H1 (cell line): Measurements from ENCODE around the gene FSD1. TPM values are rescaled to one million over a fixed set of nuclear protein-coding genes. Genes with fewer than 3 reads are reported as not detected.

ENCODE experiments used
- CTCF ChIA-PET: fragments of 300-600 bp; sonication (Branson Sonifier 250); formaldehyde crosslinking; loops from one replicate; lab custom pipeline; 2021; ENCODE audit not compliant: partially characterized antibody; lab: Charles Lee
- POLR2A ChIA-PET: fragments of 300-600 bp; sonication (Branson Sonifier 250); formaldehyde crosslinking; loops from one replicate; lab custom pipeline; 2021; ENCODE audit warnings: inconsistent platforms; ENCODE audit not compliant: partially characterized antibody; lab: Charles Lee
- DNase-seq, 2 experiments: peaks; one replicate each; pipeline versions ENCODE4 v3.0.0 to v3.0.0-alpha.2; 2010 to 2022; ENCODE audit warnings: low spot score in 2 of 2, low read depth in 1 of 2, mixed read lengths in 1 of 2
- FAIRE-seq: peaks from 2 replicates; lab custom pipeline; 2011; peaks lifted over from hg19 to GRCh38; lab: Jason Lieb, UNC
- H2AFZ ChIP-seq: 2 replicates; pipeline ENCODE4 v1.8.1; 2012; ENCODE audit warnings: low read length, inconsistent platforms
- H2AK5ac ChIP-seq: 2 replicates; pipeline ENCODE4 v1.6.1; 2013; ENCODE audit warnings: low read depth, low read length
- H2BK120ac ChIP-seq: replicated peaks from 2 replicates; pipeline ENCODE3; 2013; ENCODE audit warnings: low read depth, low read length, inconsistent platforms
- H2BK12ac ChIP-seq: 2 replicates; pipeline ENCODE4 v1.6.1; 2013; ENCODE audit warnings: low read depth, low read length
- H2BK15ac ChIP-seq: 2 replicates; pipeline ENCODE4 v1.6.1; 2013; ENCODE audit warnings: low read length
- H2BK20ac ChIP-seq: 2 replicates; pipeline ENCODE4 v1.6.1; 2013; ENCODE audit warnings: low read length
- H2BK5ac ChIP-seq: 2 replicates; pipeline ENCODE4 v1.6.1; 2013; ENCODE audit warnings: low read depth, low read length
- H3K14ac ChIP-seq: 2 replicates; pipeline ENCODE4 v1.6.1; 2013; ENCODE audit warnings: inconsistent platforms; ENCODE audit not compliant: insufficient read length
- H3K18ac ChIP-seq: 2 replicates; pipeline ENCODE4 v1.6.1; 2013; ENCODE audit warnings: low read length; ENCODE audit errors: extremely low read depth
- H3K23ac ChIP-seq: 2 replicates; pipeline ENCODE4 v1.6.1; 2013; ENCODE audit warnings: inconsistent platforms; ENCODE audit not compliant: insufficient read length
- H3K23me2 ChIP-seq: 2 replicates; pipeline ENCODE4 v1.6.1; 2013; ENCODE audit warnings: low read depth, low read length
- H3K27ac ChIP-seq: 2 replicates; pipeline ENCODE4 v1.6.1; 2011; ENCODE audit warnings: low read depth, low read length, inconsistent platforms
- H3K27me3 ChIP-seq, 4 experiments: replicated peaks in 1 of 4; 1 replicate in 1 of 4; 2 replicates in 3 of 4; pipeline versions ENCODE4 v1.6.1 to v1.8.1; 2011 to 2013; ENCODE audit warnings: low read length in 3 of 4, mild to moderate bottlenecking in 3 of 4, inconsistent platforms in 2 of 4, mixed read lengths in 2 of 4, moderate library complexity in 1 of 4; ENCODE audit not compliant: control insufficient read depth in 3 of 4, insufficient read depth in 3 of 4; ENCODE audit errors: extremely low read depth in 1 of 4
- H3K36me3 ChIP-seq, 4 experiments: 2 replicates each; pipeline versions ENCODE4 v1.6.1 to v1.8.1; 2011 to 2013; ENCODE audit warnings: mild to moderate bottlenecking in 4 of 4, low read length in 3 of 4, moderate library complexity in 2 of 4, control low read depth in 1 of 4, inconsistent platforms in 1 of 4; ENCODE audit not compliant: insufficient read depth in 4 of 4, control insufficient read depth in 2 of 4
- H3K4ac ChIP-seq: replicated peaks from 2 replicates; pipeline ENCODE3; 2013; ENCODE audit warnings: low read length, low read depth, mixed read lengths, inconsistent platforms; ENCODE audit not compliant: insufficient read length
- H3K4me1 ChIP-seq, 4 experiments: replicated peaks in 1 of 4; 1 replicate in 1 of 4; 2 replicates in 3 of 4; pipeline versions ENCODE4 v1.6.1 to v1.8.1; 2011 to 2013; ENCODE audit warnings: low read length in 3 of 4, inconsistent platforms in 2 of 4, mixed read lengths in 1 of 4; ENCODE audit not compliant: insufficient read depth in 4 of 4, control insufficient read depth in 3 of 4
- H3K4me2 ChIP-seq, 2 experiments: 2 replicates each; pipeline versions ENCODE4 v1.6.1 to v1.8.1; 2011 to 2013; ENCODE audit warnings: low read depth in 2 of 2, low read length in 2 of 2, control low read depth in 1 of 2, inconsistent platforms in 1 of 2, mild to moderate bottlenecking in 1 of 2; ENCODE audit not compliant: insufficient read depth in 1 of 2
- H3K4me3 ChIP-seq, 4 experiments: fragments of 200-600, 300-600 bp in 1 of 4; sonication (generic), shearing (Covaris generic), sonication (Bioruptor Twin) in 1 of 4; 2 replicates each; pipeline versions ENCODE4 v1.5.1 to v1.8.1; 2011 to 2016; ENCODE audit warnings: low read length in 4 of 4, low read depth in 3 of 4, control low read depth in 2 of 4, inconsistent platforms in 2 of 4, mild to moderate bottlenecking in 2 of 4, mixed read lengths in 1 of 4, moderate library complexity in 1 of 4; ENCODE audit not compliant: insufficient read depth in 2 of 4; ENCODE audit errors: extremely low read depth in 1 of 4
- H3K56ac ChIP-seq: replicated peaks from 2 replicates; pipeline ENCODE3; 2013; ENCODE audit warnings: low read depth, mild to moderate bottlenecking, mixed read lengths, low read length, inconsistent platforms; ENCODE audit not compliant: insufficient read length
- H3K79me1 ChIP-seq: 2 replicates; pipeline ENCODE4 v1.6.1; 2013; ENCODE audit warnings: low read depth, low read length, control low read depth
- H3K79me2 ChIP-seq, 2 experiments: 2 replicates each; pipeline versions ENCODE4 v1.6.1 to v1.8.1; 2012 to 2013; ENCODE audit warnings: low read length in 2 of 2, mild to moderate bottlenecking in 2 of 2, inconsistent platforms in 1 of 2; ENCODE audit not compliant: insufficient read depth in 2 of 2, control insufficient read depth in 1 of 2
- H3K9ac ChIP-seq, 4 experiments: replicated peaks in 1 of 4; 1 replicate in 1 of 4; 2 replicates in 3 of 4; pipeline versions ENCODE4 v1.6.1 to v1.8.1; 2011 to 2013; ENCODE audit warnings: low read depth in 3 of 4, low read length in 3 of 4, control low read depth in 2 of 4, mild to moderate bottlenecking in 2 of 4, moderate library complexity in 2 of 4, inconsistent platforms in 1 of 4; ENCODE audit errors: extremely low read depth in 1 of 4
- H3K9me3 ChIP-seq, 2 experiments: 2 replicates each; pipeline versions ENCODE4 v1.6.1 to v1.8.1; 2012 to 2013; ENCODE audit warnings: mild to moderate bottlenecking in 2 of 2, moderate library complexity in 2 of 2, control low read depth in 1 of 2, inconsistent platforms in 1 of 2, low read depth in 1 of 2, low read length in 1 of 2, mixed read lengths in 1 of 2; ENCODE audit not compliant: insufficient read depth in 2 of 2
- H4K20me1 ChIP-seq, 2 experiments: replicated peaks in 1 of 2; 2 replicates each; pipeline versions ENCODE3 to v1.8.1; 2011 to 2013; ENCODE audit warnings: inconsistent platforms in 2 of 2, low read length in 2 of 2, mild to moderate bottlenecking in 1 of 2; ENCODE audit not compliant: insufficient read depth in 2 of 2, control insufficient read depth in 1 of 2
- H4K5ac ChIP-seq: 2 replicates; pipeline ENCODE4 v1.6.1; 2013; ENCODE audit warnings: low read length, low read depth, mixed read lengths, inconsistent platforms; ENCODE audit not compliant: insufficient read length
- H4K8ac ChIP-seq: 2 replicates; pipeline ENCODE4 v1.8.0; 2013; ENCODE audit warnings: mild to moderate bottlenecking, moderate library complexity, low read length, inconsistent platforms; ENCODE audit not compliant: insufficient read depth; ENCODE audit errors: extremely low read depth
- H4K91ac ChIP-seq: replicated peaks from 2 replicates; pipeline ENCODE3; 2013; ENCODE audit warnings: low read length, mixed read lengths, inconsistent platforms; ENCODE audit not compliant: insufficient read length
- CHD2 ChIP-seq: IDR thresholded peaks from 2 replicates; pipeline ENCODE4 v1.6.1; 2012; ENCODE audit warnings: low read length, improper control_type of control experiment
- FOSL1 ChIP-seq: IDR thresholded peaks from 2 replicates; pipeline ENCODE4 v1.6.1; 2011; ENCODE audit warnings: mild to moderate bottlenecking, low read depth, low read length, moderate library complexity; ENCODE audit not compliant: insufficient read depth
- POLR2A ChIP-seq, 2 experiments: IDR thresholded peaks; 1 replicate in 1 of 2; 2 replicates in 1 of 2; pipeline ENCODE4 v1.6.1; 2011; ENCODE audit warnings: low read depth in 2 of 2, low read length in 2 of 2, mild to moderate bottlenecking in 2 of 2; ENCODE audit errors: control extremely low read depth in 1 of 2
- POLR2AphosphoS5 ChIP-seq: IDR thresholded peaks from 2 replicates; pipeline ENCODE4 v1.6.1; 2011; ENCODE audit warnings: low read depth, low read length
- POU5F1 ChIP-seq: IDR thresholded peaks from 2 replicates; pipeline ENCODE4 v1.6.1; 2011; ENCODE audit warnings: low read depth, mild to moderate bottlenecking, low read length, moderate library complexity
- SIRT6 ChIP-seq: IDR thresholded peaks from one replicate; pipeline ENCODE4 v1.7.1; 2012; ENCODE audit warnings: low read length, inconsistent platforms
- SRF ChIP-seq: IDR thresholded peaks from 2 replicates; pipeline ENCODE4 v1.6.1; 2011; ENCODE audit warnings: mild to moderate bottlenecking, low read depth, low read length, moderate library complexity
- SUZ12 ChIP-seq: fragments of 200-600 bp; sonication (generic); IDR thresholded peaks from 2 replicates; pipeline ENCODE4 v1.6.1; 2012; ENCODE audit warnings: mild to moderate bottlenecking, inconsistent platforms, low read length, moderate library complexity, mixed read lengths
- TAF7 ChIP-seq: optimal IDR thresholded peaks from 2 replicates; pipeline ENCODE3; 2011; ENCODE audit warnings: low read depth, mild to moderate bottlenecking, inconsistent platforms, low read length, moderate library complexity, borderline replicate concordance
- WGBS, 2 experiments: shearing (Covaris generic) in 1 of 2; methylation state at CpG; one replicate each; pipeline versions ENCODE4 v1.1.6 to v1.1.7; 2013 to 2015; ENCODE audit warnings: low lambda C conversion rate in 2 of 2, mixed read lengths in 2 of 2, inconsistent platforms in 1 of 2, low coverage in 1 of 2, missing lambda C conversion rate in 1 of 2; ENCODE audit not compliant: insufficient replicate concordance in 2 of 2, insufficient coverage in 1 of 2, insufficient read length in 1 of 2; ENCODE audit errors: extremely low coverage in 1 of 2, missing lambda C conversion rate in 1 of 2; 5-methylcytosine and 5-hydroxymethylcytosine counted together
- polyA plus RNA-seq, 7 experiments: library from polyadenylated mRNA; depleted of rRNA in 3 of 7; stranded (reverse) in 5 of 7; unstranded in 2 of 7; fragments of >200 nt in 5 of 7; fragments of 200-250 nt in 2 of 7; gene quantifications; 1 replicate in 5 of 7; 2 replicates in 1 of 7; 4 replicates in 1 of 7; pipeline versions ENCODE4 v1.2.1 to v1.2.3, GENCODE V29; 2011 to 2013; ENCODE audit warnings: missing spikeins in 2 of 7, mixed read lengths in 2 of 7
- total RNA-seq: library from RNA; stranded (reverse); fragmentation: NEBNext Ultra II Directional; extraction: Animal tissue kit (Norgen Biotek cat#: 25700); gene quantifications from 2 replicates; pipeline ENCODE4 v1.2.1, GENCODE V29; 2021
- TF ChIP-seq, protein P1 (sequence below): IDR thresholded peaks from 2 replicates; pipeline ENCODE4 v1.6.1; 2012; ENCODE audit warnings: inconsistent platforms
- TF ChIP-seq, protein P2 (sequence below): IDR thresholded peaks from 2 replicates; pipeline ENCODE4 v1.6.1; 2012; ENCODE audit warnings: inconsistent platforms

FSD1 gene
- total and polyA plus RNA-seq, 2 of the 8 experiments (the other 6 are each of a cell fraction or from before 2014, with no cell fraction given) = 58.8 to 181 TPM

DNA sequence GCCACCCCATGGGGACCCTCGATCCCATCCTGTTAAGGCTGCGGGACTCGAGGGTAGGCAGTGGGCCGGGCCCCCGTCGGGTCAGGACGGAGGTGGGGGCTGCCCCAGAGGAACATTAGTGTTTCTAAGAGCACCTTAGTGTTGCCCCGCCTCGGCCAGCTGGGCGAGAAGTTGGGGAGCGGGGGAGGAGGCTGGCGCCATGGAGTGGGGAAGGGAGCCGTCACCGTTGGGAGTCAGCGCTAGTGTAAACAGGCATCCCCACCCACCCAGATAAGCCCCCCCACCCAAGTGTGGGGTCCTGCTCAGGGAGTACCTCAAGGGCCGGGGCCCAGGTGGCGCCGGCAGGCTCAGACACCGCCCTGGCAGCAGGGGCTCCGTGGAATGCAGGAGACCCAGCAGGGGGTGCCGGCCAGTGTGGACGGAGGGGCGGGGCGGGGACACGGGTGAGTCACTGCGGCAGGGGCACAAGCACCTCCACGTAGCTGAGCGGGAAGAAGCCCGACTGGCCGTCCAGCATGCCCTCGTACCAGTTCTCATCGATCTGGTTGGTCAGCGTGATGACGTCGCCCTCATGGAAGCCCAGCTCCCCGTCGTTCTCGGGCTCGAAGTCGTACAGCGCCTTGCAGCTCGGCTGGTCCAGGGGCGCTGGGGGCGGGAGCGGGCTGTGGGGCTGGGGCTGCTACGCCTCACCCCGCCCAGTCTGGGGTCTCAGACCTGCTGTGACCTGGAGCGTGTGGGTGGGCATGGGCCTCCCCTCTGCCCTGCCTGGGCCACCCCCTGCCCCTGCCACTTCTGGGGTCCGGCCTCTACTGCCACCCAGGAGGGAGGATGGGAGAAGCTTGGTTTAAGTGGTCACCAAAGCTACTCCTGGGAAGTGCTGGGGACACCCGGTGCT lies 57.0 kb downstream of the FSD1 start:
- Histone ChIP-seq H3K4me3 (no peak overlapping the region), H2BK12ac (no peak overlapping the region; the same call in 1 of the 2 replicates), H3K23ac (no peak overlapping the region), H2AFZ (no peak overlapping the region), H2BK15ac (no peak overlapping the region), H3K4me1 (peaks cover 0 to 12% (median 2%) of the 10 kb centered on the region in 4 experiments; a peak in 2 of 7 replicates), H3K4ac (no peak overlapping the region), H3K9ac (no peak overlapping the region), H3K36me3 (peaks cover 8 to 16% (median 14%) of the 10 kb centered on the region in 4 experiments; a peak in 6 of 8 replicates), H4K91ac (no peak overlapping the region), H3K4me2 (no peak overlapping the region), H2BK5ac (0 out of 2 replicates have a peak overlapping the region, but pooled peaks have one; percentile 12), H3K18ac (no peak overlapping the region), H3K9me3 (no peaks in the 10 kb centered on the region), H2BK120ac (no peak overlapping the region), H3K27ac (no peak overlapping the region), H2AK5ac (no peak overlapping the region), H3K79me1 (0 out of 2 replicates have a peak, but pooled peaks cover 2% of the 10 kb centered on the region), H3K23me2 (no peaks in the 10 kb centered on the region), H3K14ac (no peak overlapping the region), H3K27me3 (no peaks in the 10 kb centered on the region), H4K8ac (peak overlapping the region; percentile 36), H3K56ac (no peak overlapping the region), H3K79me2 (no peaks in the 10 kb centered on the region), H4K5ac (no peak overlapping the region), H4K20me1 (peaks cover 12 to 28% of the 10 kb centered on the region in 2 experiments), H2BK20ac (no peak overlapping the region)
- FAIRE-seq (no peak), DNase-seq (no peak)
- WGBS, 2 experiments = 90% methylated on average over 30 of the region's 50 CpGs; no CpG with 5 or more reads in 1 of the 2 experiments
- POLR2A ChIA-PET = interaction anchor here (0.7 to 13.0 kb wide), 10 partner anchors 9 to 74 kb away, joined by 3 to 72 read pairs (median 6); partner anchors contain the start of genes CHAF1A, MPND and SH3GL1
- CTCF ChIA-PET = interaction anchor here (0.7 to 4.4 kb wide), 8 partner anchors 8 to 93 kb away, joined by 3 to 42 read pairs (median 4); partner anchors contain the start of genes CHAF1A and SH3GL1
- no peak for TF ChIP-seq SIRT6
- TF ChIP-seq, protein P1, sequence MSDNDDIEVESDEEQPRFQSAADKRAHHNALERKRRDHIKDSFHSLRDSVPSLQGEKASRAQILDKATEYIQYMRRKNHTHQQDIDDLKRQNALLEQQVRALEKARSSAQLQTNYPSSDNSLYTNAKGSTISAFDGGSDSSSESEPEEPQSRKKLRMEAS = peak; percentile 32; the same call in 1 of the 2 replicates
- TF ChIP-seq POLR2AphosphoS5 = peak; percentile 57
- no peak for TF ChIP-seq TAF7
- no peak for TF ChIP-seq SRF
- no peak for TF ChIP-seq SUZ12
- TF ChIP-seq POU5F1 = no peak
- TF ChIP-seq, protein P2, sequence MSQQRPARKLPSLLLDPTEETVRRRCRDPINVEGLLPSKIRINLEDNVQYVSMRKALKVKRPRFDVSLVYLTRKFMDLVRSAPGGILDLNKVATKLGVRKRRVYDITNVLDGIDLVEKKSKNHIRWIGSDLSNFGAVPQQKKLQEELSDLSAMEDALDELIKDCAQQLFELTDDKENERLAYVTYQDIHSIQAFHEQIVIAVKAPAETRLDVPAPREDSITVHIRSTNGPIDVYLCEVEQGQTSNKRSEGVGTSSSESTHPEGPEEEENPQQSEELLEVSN = peak; percentile 89
- TF ChIP-seq CHD2 = no peak
- no peak for TF ChIP-seq FOSL1
- peak; percentile 6 to 48; a peak in 2 of 3 replicates for TF ChIP-seq POLR2A (IDR thresholded peaks at IDR 0.05; ENCODE audit: control extremely low read depth in 1 of 2, low read depth in 2 of 2, low read length in 2 of 2)
